HCT116 (cell line): Measurements from ENCODE around the gene LRRFIP2. TPM values are rescaled to one million over a fixed set of nuclear protein-coding genes. Genes with fewer than 3 reads are reported as not detected.

ENCODE experiments used
- ATAC-seq: fragments of 200-7000 bp; cut with Tn5 transposase; 2 replicates; pipeline ENCODE4 v1.9.1; 2020; ENCODE audit warnings: mild to moderate bottlenecking, moderate library complexity
- BruUV-seq: library from RNA; stranded (reverse); fragments of 400-500 nt; replicated peaks from 2 replicates; lab custom pipeline; 2021; lab: Mats Ljungman, UMichigan
- CTCF ChIA-PET: fragments of 300-600 bp; sonication (Branson Sonifier 250); formaldehyde crosslinking; loops from one replicate; lab custom pipeline; 2021; ENCODE audit warnings: antibody characterized with exemption; lab: Charles Lee
- POLR2A ChIA-PET: fragments of 300-600, 350-600 bp; sonication (Branson Sonifier 250); formaldehyde crosslinking; loops from one replicate; lab custom pipeline; 2021; ENCODE audit warnings: antibody characterized with exemption; lab: Charles Lee
- RAD21 ChIA-PET, 2 experiments: fragments of 300-600 bp; sonication (Branson Sonifier 250); formaldehyde crosslinking; loops; one replicate each; lab custom pipeline; 2023; ENCODE audit warnings: low total read pairs in 2 of 2; ENCODE audit not compliant: uncharacterized antibody in 2 of 2, unreplicated experiment in 2 of 2, low non-redundant PET in 1 of 2; lab: Charles Lee
- DNase-seq: peaks from one replicate; pipeline ENCODE4 v3.0.0-alpha.2; 2010; ENCODE audit warnings: low read depth, low spot score
- H2AFZ ChIP-seq: fragments of 200-600 bp; shearing (Covaris generic), sonication (generic); 2 replicates; pipeline ENCODE4 v1.6.1; 2017; ENCODE audit warnings: low read depth, mixed run types, mixed read lengths, antibody characterized with exemption, low read length; ENCODE audit not compliant: poor library complexity, severe bottlenecking
- H3K27ac ChIP-seq: 2 replicates; pipeline ENCODE4 v1.5.1; 2012; ENCODE audit warnings: low read depth, low read length
- H3K27me3 ChIP-seq: fragments of 200-600 bp; sonication (generic); 2 replicates; pipeline ENCODE4 v1.6.1; 2016; ENCODE audit warnings: mixed run types, low read length, mixed read lengths; ENCODE audit not compliant: insufficient read depth
- H3K36me3 ChIP-seq, 2 experiments: fragments of 200-500 bp in 1 of 2; fragments of 200-600 bp in 1 of 2; sonication (Bioruptor generic) in 1 of 2; sonication (generic) in 1 of 2; 2 replicates each; pipeline versions ENCODE4 v1.5.1 to v1.6.1; 2014 to 2016; ENCODE audit warnings: low read length in 2 of 2, inconsistent platforms in 1 of 2, mixed read lengths in 1 of 2, mixed run types in 1 of 2; ENCODE audit not compliant: insufficient read depth in 2 of 2, control insufficient read depth in 1 of 2
- H3K4me1 ChIP-seq, 2 experiments: fragments of 200-600 bp in 1 of 2; sonication (generic) in 1 of 2; 2 replicates each; pipeline versions ENCODE4 v1.5.1 to v1.6.1; 2012 to 2017; ENCODE audit warnings: low read length in 2 of 2, inconsistent platforms in 1 of 2, mild to moderate bottlenecking in 1 of 2, mixed read lengths in 1 of 2, mixed run types in 1 of 2, moderate library complexity in 1 of 2; ENCODE audit not compliant: insufficient read depth in 2 of 2, control insufficient read depth in 1 of 2
- H3K4me2 ChIP-seq: fragments of 200-600 bp; sonication (generic); 2 replicates; pipeline ENCODE4 v1.6.1; 2017; ENCODE audit warnings: mixed run types, low read length, mixed read lengths
- H3K4me3 ChIP-seq, 2 experiments: fragments of 200-600 bp in 1 of 2; sonication (generic) in 1 of 2; replicated peaks in 1 of 2; 2 replicates each; pipeline ENCODE4 v1.5.1; 2011 to 2016; ENCODE audit warnings: low read length in 2 of 2, control low read depth in 1 of 2, low read depth in 1 of 2, mild to moderate bottlenecking in 1 of 2, mixed read lengths in 1 of 2, mixed run types in 1 of 2
- H3K79me2 ChIP-seq: fragments of 200-600 bp; sonication (generic); 2 replicates; pipeline ENCODE4 v1.6.1; 2017; ENCODE audit warnings: mild to moderate bottlenecking, mixed run types, low read length, moderate library complexity, mixed read lengths; ENCODE audit not compliant: insufficient read depth
- H3K9ac ChIP-seq: fragments of 200-600 bp; sonication (generic); 2 replicates; pipeline ENCODE4 v1.6.1; 2016; ENCODE audit warnings: low read length, mixed read lengths
- H3K9me2 ChIP-seq: fragments of 200-600 bp; sonication (generic), shearing (Covaris generic); 2 replicates; pipeline ENCODE4 v1.6.1; 2017; ENCODE audit warnings: mixed run types, mild to moderate bottlenecking, moderate library complexity; ENCODE audit not compliant: insufficient read depth
- H3K9me3 ChIP-seq, 2 experiments: fragments of 200-500 bp in 1 of 2; fragments of 200-600 bp in 1 of 2; sonication (Bioruptor generic) in 1 of 2; sonication (generic) in 1 of 2; 2 replicates each; pipeline ENCODE4 v1.6.1; 2014 to 2017; ENCODE audit warnings: low read length in 2 of 2, mixed read lengths in 2 of 2, inconsistent platforms in 1 of 2, low read depth in 1 of 2, mild to moderate bottlenecking in 1 of 2, mixed run types in 1 of 2, moderate library complexity in 1 of 2; ENCODE audit not compliant: control insufficient read depth in 1 of 2, insufficient read depth in 1 of 2
- H4K20me1 ChIP-seq: fragments of 200-600 bp; sonication (generic), shearing (Covaris generic); 2 replicates; pipeline ENCODE4 v1.6.1; 2017; ENCODE audit warnings: mixed run types, mild to moderate bottlenecking, moderate library complexity; ENCODE audit not compliant: insufficient read depth
- ATF3 ChIP-seq: IDR thresholded peaks from 2 replicates; pipeline ENCODE4 v1.6.1; 2012
- CTCF ChIP-seq, 3 experiments: fragments of 200-600 bp in 1 of 3; sonication (generic) in 1 of 3; IDR thresholded peaks in 2 of 3; conservative IDR thresholded peaks in 1 of 3; 2 replicates each; pipeline ENCODE4 v1.5.1; 2012 to 2017; ENCODE audit warnings: low read depth in 2 of 3, low read length in 2 of 3, antibody characterized with exemption in 1 of 3, borderline replicate concordance in 1 of 3, control low read depth in 1 of 3, mild to moderate bottlenecking in 1 of 3, mixed read lengths in 1 of 3, mixed run types in 1 of 3, moderate library complexity in 1 of 3; ENCODE audit not compliant: insufficient read depth in 1 of 3
- ELF1 ChIP-seq: IDR thresholded peaks from 2 replicates; pipeline ENCODE4 v1.6.1; 2012; ENCODE audit warnings: low read depth, borderline replicate concordance
- EZH2phosphoT487 ChIP-seq: fragments of 200-600 bp; IDR thresholded peaks from 2 replicates; pipeline ENCODE4 v1.6.1; 2018; ENCODE audit warnings: antibody characterized with exemption, borderline replicate concordance
- FOSL1 ChIP-seq: IDR thresholded peaks from 2 replicates; pipeline ENCODE4 v1.6.1; 2012; ENCODE audit warnings: low read depth
- MAX ChIP-seq: IDR thresholded peaks from 2 replicates; pipeline ENCODE4 v1.6.1; 2012
- POLR2AphosphoS5 ChIP-seq: IDR thresholded peaks from 2 replicates; pipeline ENCODE4 v1.6.1; 2011; ENCODE audit warnings: mild to moderate bottlenecking, low read depth, low read length, moderate library complexity
- REST ChIP-seq: IDR thresholded peaks from 2 replicates; pipeline ENCODE4 v1.6.1; 2012; ENCODE audit warnings: low read depth
- SIN3A ChIP-seq: IDR thresholded peaks from 2 replicates; pipeline ENCODE4 v1.6.1; 2012; ENCODE audit warnings: low read depth
- SRF ChIP-seq: IDR thresholded peaks from 2 replicates; pipeline ENCODE4 v1.6.1; 2012; ENCODE audit warnings: low read depth
- TCF7L2 ChIP-seq: IDR thresholded peaks from 2 replicates; pipeline ENCODE4 v1.7.0; 2011; ENCODE audit warnings: borderline replicate concordance, inconsistent platforms; ENCODE audit not compliant: insufficient read depth, insufficient read length; ENCODE audit errors: extremely low read depth
- ZBTB33 ChIP-seq: IDR thresholded peaks from 2 replicates; pipeline ENCODE4 v1.6.1; 2011; ENCODE audit warnings: mild to moderate bottlenecking, low read length, moderate library complexity; ENCODE audit not compliant: insufficient replicate concordance; ENCODE audit errors: extremely low read depth
- ZNF274 ChIP-seq: fragments of 200-500 bp; sonication (Bioruptor generic); IDR thresholded peaks from 2 replicates; pipeline ENCODE4 v1.6.1; 2014; ENCODE audit warnings: mild to moderate bottlenecking, low read depth, low read length, inconsistent platforms
- intact Hi-C: fragments of 100-400 bp; cut with micrococcal nuclease; formaldehyde crosslinking; loops from 2 replicates; pipeline ENCODE4 v1.10.0; 2022
- total RNA-seq: library from RNA; stranded (reverse); gene quantifications from one replicate; pipeline ENCODE4 v1.2.1, GENCODE V29; 2021; ENCODE audit not compliant: unreplicated experiment

Gene LRRFIP2
- total RNA-seq, 1 experiment from 2014 or later: 27.0 TPM

- BruUV-seq: no TSS peak
- DNase-seq (no peak), ATAC-seq (no peak)
- Histone ChIP-seq H3K27ac (no peak overlapping the region), H3K4me2 (no peak overlapping the region), H3K9me2 (no peaks in the 10 kb centered on the region), H3K9ac (no peak overlapping the region), H3K4me3 (no peak overlapping the region), H3K9me3 (no peaks in the 10 kb centered on the region), H4K20me1 (no peaks in the 10 kb centered on the region), H3K79me2 (peaks cover 29% of the 10 kb centered on the region), H3K27me3 (no peaks in the 10 kb centered on the region), H3K36me3 (no peaks in the 10 kb centered on the region), H3K4me1 (no peaks in the 10 kb centered on the region), H2AFZ (no peak overlapping the region)
- RAD21 ChIA-PET: no interaction called here
- POLR2A ChIA-PET: no interaction called here
- intact Hi-C loops: no loop called here
- no peak for TF ChIP-seq TCF7L2
- no peak for TF ChIP-seq ZBTB33
- no peak for TF ChIP-seq SRF
- TF ChIP-seq MAX: no peak
- TF ChIP-seq ZNF274: no peak
- no peak for TF ChIP-seq FOSL1
- TF ChIP-seq POLR2AphosphoS5: no peak
- TF ChIP-seq CTCF (IDR thresholded peaks at IDR 0.05 in 2 of 3, conservative IDR thresholded peaks at IDR 0.05 in 1 of 3; ENCODE audit: borderline replicate concordance in 1 of 3, insufficient read depth in 1 of 3, low read depth in 2 of 3, low read length in 2 of 3): no peak
- no peak for TF ChIP-seq REST
- TF ChIP-seq SIN3A: no peak
- TF ChIP-seq ATF3: no peak
- no peak for TF ChIP-seq ELF1
- no peak for TF ChIP-seq EZH2phosphoT487
- CTCF ChIA-PET: no interaction called here
These were observed 19.6 kb downstream of the LRRFIP2 start for GRCh38 chr3:37154668-37155314.
